ENCODE measurements around the gene TMCC1.

GRCh38 chr3:129770604-129771003, 122.9 kb downstream of the TMCC1 start:
- TF ChIP-seq, protein P1, sequence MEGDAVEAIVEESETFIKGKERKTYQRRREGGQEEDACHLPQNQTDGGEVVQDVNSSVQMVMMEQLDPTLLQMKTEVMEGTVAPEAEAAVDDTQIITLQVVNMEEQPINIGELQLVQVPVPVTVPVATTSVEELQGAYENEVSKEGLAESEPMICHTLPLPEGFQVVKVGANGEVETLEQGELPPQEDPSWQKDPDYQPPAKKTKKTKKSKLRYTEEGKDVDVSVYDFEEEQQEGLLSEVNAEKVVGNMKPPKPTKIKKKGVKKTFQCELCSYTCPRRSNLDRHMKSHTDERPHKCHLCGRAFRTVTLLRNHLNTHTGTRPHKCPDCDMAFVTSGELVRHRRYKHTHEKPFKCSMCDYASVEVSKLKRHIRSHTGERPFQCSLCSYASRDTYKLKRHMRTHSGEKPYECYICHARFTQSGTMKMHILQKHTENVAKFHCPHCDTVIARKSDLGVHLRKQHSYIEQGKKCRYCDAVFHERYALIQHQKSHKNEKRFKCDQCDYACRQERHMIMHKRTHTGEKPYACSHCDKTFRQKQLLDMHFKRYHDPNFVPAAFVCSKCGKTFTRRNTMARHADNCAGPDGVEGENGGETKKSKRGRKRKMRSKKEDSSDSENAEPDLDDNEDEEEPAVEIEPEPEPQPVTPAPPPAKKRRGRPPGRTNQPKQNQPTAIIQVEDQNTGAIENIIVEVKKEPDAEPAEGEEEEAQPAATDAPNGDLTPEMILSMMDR (conservative IDR thresholded peaks at IDR 0.05; ENCODE audit: low read depth, low read length): no peak
- no peak for TF ChIP-seq EZH2 (IDR thresholded peaks at IDR 0.05; ENCODE audit: low read length, unreplicated experiment)
